Smooth muscle cell (in vitro differentiated cells): ENCODE results near the gene SDK2. TPM values are rescaled to one million over a fixed set of nuclear protein-coding genes. Genes with fewer than 3 reads are reported as not detected.

Experiments
- DNase-seq: peaks from one replicate; lab custom pipeline; 2025; ENCODE audit not compliant: unreplicated experiment; lab: John Stamatoyannopoulos, UW
- H2AFZ ChIP-seq: fragments of 200-600 bp; sonication (generic); 2 replicates; pipeline ENCODE4 v1.6.0; 2016; ENCODE audit warnings: antibody characterized with exemption, low read depth, mild to moderate bottlenecking
- H3F3A ChIP-seq: fragments of 200-600 bp; sonication (generic); 2 replicates; pipeline ENCODE4 v1.6.0; 2017; ENCODE audit warnings: antibody characterized with exemption, low read depth
- H3K27ac ChIP-seq: fragments of 200-600 bp; sonication (generic); 2 replicates; pipeline ENCODE4 v1.5.1; 2016; ENCODE audit warnings: low read depth, mild to moderate bottlenecking
- H3K27me3 ChIP-seq: fragments of 200-600 bp; sonication (generic); 2 replicates; pipeline ENCODE4 v1.6.1; 2016; ENCODE audit warnings: low read depth, mild to moderate bottlenecking
- H3K36me3 ChIP-seq: fragments of 200-600 bp; sonication (generic); 2 replicates; pipeline ENCODE4 v1.5.1; 2016; ENCODE audit warnings: low read depth
- H3K4me1 ChIP-seq: fragments of 200-600 bp; sonication (generic); 2 replicates; pipeline ENCODE4 v1.5.1; 2016; ENCODE audit warnings: low read depth
- H3K4me2 ChIP-seq: fragments of 200-600 bp; sonication (generic); 2 replicates; pipeline ENCODE4 v1.6.0; 2016; ENCODE audit warnings: mild to moderate bottlenecking
- H3K4me3 ChIP-seq: fragments of 200-600 bp; sonication (generic); 2 replicates; pipeline ENCODE4 v1.5.1; 2016; ENCODE audit warnings: mild to moderate bottlenecking
- H3K79me2 ChIP-seq: fragments of 200-600 bp; sonication (generic); 2 replicates; pipeline ENCODE4 v1.6.0; 2016; ENCODE audit warnings: low read depth, mild to moderate bottlenecking
- H3K9ac ChIP-seq: fragments of 200-600 bp; sonication (generic); 2 replicates; pipeline ENCODE4 v1.6.0; 2016; ENCODE audit warnings: low read depth
- H3K9me3 ChIP-seq: fragments of 200-600 bp; sonication (generic); replicated peaks from 2 replicates; pipeline ENCODE4 v1.5.1; 2016; ENCODE audit warnings: low read depth
- H4K20me1 ChIP-seq: fragments of 200-600 bp; sonication (generic); 2 replicates; pipeline ENCODE4 v1.6.0; 2016; ENCODE audit warnings: low read depth
- WGBS: methylation state at CpG from one replicate; pipeline ENCODE4 v1.1.7; 2016; ENCODE audit warnings: low lambda C conversion rate; 5-methylcytosine and 5-hydroxymethylcytosine counted together
- polyA plus RNA-seq: library from polyadenylated mRNA; unstranded; fragments of >200 nt; fragmentation: Nextera tagmentation; extraction: Ambion mirVana; gene quantifications from 2 replicates; pipeline ENCODE4 v1.2.1, GENCODE V29; 2016
- total RNA-seq: library from RNA; depleted of rRNA; stranded (reverse); fragments of >200 nt; gene quantifications from 2 replicates; pipeline ENCODE4 v1.2.3, GENCODE V29; 2014
- TF ChIP-seq, protein P1 (sequence below): fragments of 200-600 bp; sonication (generic); IDR thresholded peaks from 2 replicates; pipeline ENCODE4 v1.5.1; 2017; ENCODE audit warnings: borderline replicate concordance, mild to moderate bottlenecking, antibody characterized with exemption; ENCODE audit not compliant: insufficient read depth, poor library complexity, severe bottlenecking

The SDK2 gene
- total and polyA plus RNA-seq, 2 experiments from 2014 or later: 4.6 to 6.5 TPM

DNA sequence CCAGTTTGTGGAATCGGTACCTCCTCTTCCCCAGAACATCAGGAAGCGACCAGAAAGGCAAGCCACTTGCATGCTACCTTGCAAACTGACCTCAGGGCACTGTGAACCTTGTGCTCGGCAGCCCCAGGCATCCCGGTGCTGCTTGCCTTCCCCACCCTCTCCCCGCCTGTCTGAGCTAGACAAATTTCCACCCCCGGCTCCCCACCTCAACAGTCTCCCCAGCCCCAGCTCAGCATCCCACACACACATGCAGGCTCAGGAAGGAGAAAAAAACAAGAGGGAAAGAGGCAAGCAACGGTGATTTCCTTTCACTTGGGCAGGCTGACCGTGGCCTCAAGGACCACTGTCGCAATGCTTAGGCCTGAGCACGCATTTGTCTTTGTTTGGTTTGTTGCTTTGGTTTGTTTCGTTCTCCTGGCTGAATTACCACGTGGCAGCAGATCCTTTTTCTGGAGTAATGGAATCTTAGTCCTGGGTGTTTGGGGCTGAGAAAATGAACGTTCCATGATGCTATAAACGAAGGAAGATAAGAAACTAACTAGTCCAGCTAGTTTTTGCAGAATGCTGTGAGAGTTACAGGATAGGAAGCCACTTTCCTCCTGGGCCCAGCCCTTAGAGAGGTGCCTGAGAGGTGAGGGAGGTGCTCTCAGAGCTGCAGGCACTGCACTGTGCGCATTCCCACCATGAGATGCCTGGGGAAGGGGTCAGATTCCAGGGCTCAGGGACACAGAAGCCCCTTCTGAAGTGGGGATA is 27.9 kb downstream of the SDK2 start:
- H2AFZ ChIP-seq: peak overlapping the region; percentile 85
- H3K36me3 ChIP-seq: no peaks in the 10 kb centered on the region
- H3K4me1 ChIP-seq: peaks cover 62% of the 10 kb centered on the region
- H3K4me2 ChIP-seq: peak overlapping the region; percentile 41
- H3K9me3 ChIP-seq: peaks cover 5% of the 10 kb centered on the region
- H3K27ac ChIP-seq: peak overlapping the region; percentile 70
- H3K79me2 ChIP-seq: peaks cover 7% of the 10 kb centered on the region
- peaks cover 11% of the 10 kb centered on the region for H3F3A ChIP-seq
- WGBS: 35% methylated on average over 15 of the region's 15 CpGs
- H3K27me3 ChIP-seq: no peaks in the 10 kb centered on the region
- H3K9ac ChIP-seq: no peak overlapping the region
- TF ChIP-seq, protein P1, sequence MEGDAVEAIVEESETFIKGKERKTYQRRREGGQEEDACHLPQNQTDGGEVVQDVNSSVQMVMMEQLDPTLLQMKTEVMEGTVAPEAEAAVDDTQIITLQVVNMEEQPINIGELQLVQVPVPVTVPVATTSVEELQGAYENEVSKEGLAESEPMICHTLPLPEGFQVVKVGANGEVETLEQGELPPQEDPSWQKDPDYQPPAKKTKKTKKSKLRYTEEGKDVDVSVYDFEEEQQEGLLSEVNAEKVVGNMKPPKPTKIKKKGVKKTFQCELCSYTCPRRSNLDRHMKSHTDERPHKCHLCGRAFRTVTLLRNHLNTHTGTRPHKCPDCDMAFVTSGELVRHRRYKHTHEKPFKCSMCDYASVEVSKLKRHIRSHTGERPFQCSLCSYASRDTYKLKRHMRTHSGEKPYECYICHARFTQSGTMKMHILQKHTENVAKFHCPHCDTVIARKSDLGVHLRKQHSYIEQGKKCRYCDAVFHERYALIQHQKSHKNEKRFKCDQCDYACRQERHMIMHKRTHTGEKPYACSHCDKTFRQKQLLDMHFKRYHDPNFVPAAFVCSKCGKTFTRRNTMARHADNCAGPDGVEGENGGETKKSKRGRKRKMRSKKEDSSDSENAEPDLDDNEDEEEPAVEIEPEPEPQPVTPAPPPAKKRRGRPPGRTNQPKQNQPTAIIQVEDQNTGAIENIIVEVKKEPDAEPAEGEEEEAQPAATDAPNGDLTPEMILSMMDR: no peak
- H4K20me1 ChIP-seq: no peaks in the 10 kb centered on the region
- DNase-seq: no peak
- H3K4me3 ChIP-seq: no peak overlapping the region

GRCh38 chr17:73614256-73614655 is 30.0 kb downstream of the SDK2 start:
- no peaks in the 10 kb centered on the region for H3K9me3 ChIP-seq

GRCh38 chr17:73613271-73614233 is 30.7 kb downstream of the SDK2 start:
- peaks cover 76% of the 10 kb centered on the region for H3K4me1 ChIP-seq
- peak overlapping the region; percentile 84 for H3K9ac ChIP-seq
- no peaks in the 10 kb centered on the region for H3K36me3 ChIP-seq
- TF ChIP-seq, protein P1: no peak
- no peaks in the 10 kb centered on the region for H4K20me1 ChIP-seq
- no peaks in the 10 kb centered on the region for H3K27me3 ChIP-seq
- no peaks in the 10 kb centered on the region for H3K9me3 ChIP-seq
- H3K4me3 ChIP-seq: no peak overlapping the region
- DNase-seq: no peak
- H3K4me2 ChIP-seq: peak overlapping the region; percentile 61
- peak overlapping the region; percentile 92 for H3K27ac ChIP-seq
- no peak overlapping the region for H2AFZ ChIP-seq
- H3F3A ChIP-seq: peaks cover 11% of the 10 kb centered on the region
- peaks cover 3% of the 10 kb centered on the region for H3K79me2 ChIP-seq
- WGBS: 2% methylated on average over 15 of the region's 23 CpGs

More at GRCh38 chr17:73614256-73614655, 30.0 kb downstream of the SDK2 start:
- no peaks in the 10 kb centered on the region for H3K36me3 ChIP-seq
- 67% methylated on average over 8 of the region's 9 CpGs for WGBS
- H3K9ac ChIP-seq: peak overlapping the region; percentile 84
- H3K27ac ChIP-seq: peak overlapping the region; percentile 92
- H3K4me3 ChIP-seq: no peak overlapping the region
- H3K4me1 ChIP-seq: peaks cover 76% of the 10 kb centered on the region
- no peak overlapping the region for H2AFZ ChIP-seq
- H3K79me2 ChIP-seq: peaks cover 3% of the 10 kb centered on the region
- no peaks in the 10 kb centered on the region for H4K20me1 ChIP-seq
- TF ChIP-seq, protein P1: no peak
- DNase-seq: no peak
- no peaks in the 10 kb centered on the region for H3K27me3 ChIP-seq
- peak overlapping the region; percentile 61 for H3K4me2 ChIP-seq
- H3F3A ChIP-seq: peaks cover 11% of the 10 kb centered on the region
